GM15510 (cell line): ENCODE data around the gene ZNF503.

Experiments used
- POLR2A ChIP-seq: IDR thresholded peaks from 3 replicates; pipeline ENCODE4 v1.6.1; 2011; ENCODE audit warnings: borderline replicate concordance; ENCODE audit not compliant: insufficient read length; ENCODE audit errors: extremely low read depth

ZNF503 gene

GRCh38 chr10:75358835-75359421, 42.6 kb downstream of the ZNF503 start:
- TF ChIP-seq POLR2A = no peak

- TF ChIP-seq POLR2A = no peak
Observed at GRCh38 chr10:75358132-75358531, 43.4 kb downstream of the ZNF503 start.

- no peak for TF ChIP-seq POLR2A
Observed at GRCh38 chr10:75357500-75357899, 44.1 kb downstream of the ZNF503 start.

GRCh38 chr10:75356484-75356883, 45.1 kb downstream of the ZNF503 start:
- TF ChIP-seq POLR2A = no peak

GRCh38 chr10:75355706-75356105, 45.9 kb downstream of the ZNF503 start:
- TF ChIP-seq POLR2A = no peak

- no peak for TF ChIP-seq POLR2A
Observed at GRCh38 chr10:75353183-75353582, 48.4 kb downstream of the ZNF503 start.

GRCh38 chr10:75352650-75353049, 48.9 kb downstream of the ZNF503 start:
- no peak for TF ChIP-seq POLR2A

GRCh38 chr10:75351637-75352036, 49.9 kb downstream of the ZNF503 start:
- no peak for TF ChIP-seq POLR2A

GRCh38 chr10:75350791-75351190, 50.8 kb downstream of the ZNF503 start:
- TF ChIP-seq POLR2A = no peak
